GM18519 (cell line): ENCODE measurements around the gene NDUFA8.

Experiments
- ATAC-seq: cut with Tn5 transposase; IDR thresholded peaks from one replicate; pipeline ENCODE4 v1.9.1; 2021; ENCODE audit warnings: mild to moderate bottlenecking, moderate library complexity; ENCODE audit not compliant: unreplicated experiment, low FRiP score

The NDUFA8 gene

GRCh38 chr9:122159026-122159924, at the start of gene NDUFA8, which contains the start of gene MORN5:
Gene NDUFA8, minus strand, starts transcription at chr9:122159779. Its CDS starts 102 bp downstream, at chr9:122159677.
Gene MORN5, plus strand, starts transcription at chr9:122159908. Its CDS starts 65 bp downstream, at chr9:122159973.
- ATAC-seq, result peak; percentile 91

- no peak for ATAC-seq
Measured at GRCh38 chr9:122207096-122207495, 47.5 kb upstream of the NDUFA8 start.

GRCh38 chr9:122206118-122207046, 46.8 kb upstream of the NDUFA8 start:
- ATAC-seq, result no peak

- no peak for ATAC-seq
Measured at GRCh38 chr9:122205176-122205575, 45.6 kb upstream of the NDUFA8 start.

- no peak for ATAC-seq
Measured at GRCh38 chr9:122204491-122204890, 44.9 kb upstream of the NDUFA8 start.

- no peak for ATAC-seq
Measured at GRCh38 chr9:122204055-122204454, 44.5 kb upstream of the NDUFA8 start.

- ATAC-seq, result no peak
Measured at GRCh38 chr9:122202111-122202510, 42.5 kb upstream of the NDUFA8 start.

- ATAC-seq, result no peak
Measured at GRCh38 chr9:122201641-122202040, 42.1 kb upstream of the NDUFA8 start.

- ATAC-seq, result no peak
Measured at GRCh38 chr9:122200960-122201595, 41.5 kb upstream of the NDUFA8 start.

GRCh38 chr9:122197882-122198281, 38.3 kb upstream of the NDUFA8 start:
- no peak for ATAC-seq

GRCh38 chr9:122197426-122197825, 37.8 kb upstream of the NDUFA8 start:
- no peak for ATAC-seq

GRCh38 chr9:122195875-122196274, 36.3 kb upstream of the NDUFA8 start:
- ATAC-seq, result no peak

- no peak for ATAC-seq
Measured at GRCh38 chr9:122193651-122194050, 34.1 kb upstream of the NDUFA8 start.

GRCh38 chr9:122192914-122193525, 33.4 kb upstream of the NDUFA8 start:
- no peak for ATAC-seq

GRCh38 chr9:122192261-122192875, 32.8 kb upstream of the NDUFA8 start:
- no peak for ATAC-seq

GRCh38 chr9:122191584-122191983, 32.0 kb upstream of the NDUFA8 start:
- ATAC-seq, result no peak

- no peak for ATAC-seq
Measured at GRCh38 chr9:122190597-122191381, 31.2 kb upstream of the NDUFA8 start.

GRCh38 chr9:122188369-122188768, 28.8 kb upstream of the NDUFA8 start:
- ATAC-seq, result no peak
